SK-N-SH (cell line): ENCODE results near the gene CDH12. TPM values are rescaled to one million over a fixed set of nuclear protein-coding genes. Genes with fewer than 3 reads are reported as not detected.

Experiments
- CTCF ChIA-PET: fragments of 300-600, 350-600 bp; formaldehyde crosslinking; extraction: SDS; loops from one replicate; lab custom pipeline; 2021; lab: Yijun Ruan, JAX
- POLR2A ChIA-PET: fragments of 350-600 bp; sonication (Branson Sonifier 250); formaldehyde crosslinking; extraction: SDS; loops from one replicate; lab custom pipeline; 2020; ENCODE audit warnings: antibody characterized with exemption, inconsistent platforms; lab: Yijun Ruan, JAX
- DNase-seq: peaks from one replicate; pipeline ENCODE4 v3.0.0; 2012
- H2AFZ ChIP-seq: fragments of 200-600 bp; sonication (generic); 2 replicates; pipeline ENCODE4 v1.8.1; 2016; ENCODE audit warnings: antibody characterized with exemption, mild to moderate bottlenecking, low read depth
- H3F3A ChIP-seq: fragments of 200-600 bp; sonication (generic); replicated peaks from 2 replicates; pipeline ENCODE3; 2016; ENCODE audit warnings: antibody characterized with exemption, mild to moderate bottlenecking; ENCODE audit not compliant: insufficient read depth
- H3K27ac ChIP-seq, 2 experiments: fragments of 200-500 bp in 1 of 2; fragments of 200-600 bp in 1 of 2; sonication (Bioruptor generic) in 1 of 2; sonication (generic), shearing (Covaris generic) in 1 of 2; 2 replicates each; pipeline versions ENCODE4 v1.5.1 to v1.6.1; 2014 to 2016; ENCODE audit warnings: low read depth in 2 of 2, inconsistent platforms in 1 of 2, low read length in 1 of 2, mild to moderate bottlenecking in 1 of 2, mixed read lengths in 1 of 2
- H3K27me3 ChIP-seq: fragments of 200-600 bp; sonication (generic), shearing (Covaris generic); 2 replicates; pipeline ENCODE4 v1.6.1; 2016; ENCODE audit warnings: mixed run types; ENCODE audit not compliant: insufficient read depth
- H3K36me3 ChIP-seq, 2 experiments: fragments of 200-500 bp in 1 of 2; fragments of 200-600 bp in 1 of 2; sonication (Bioruptor generic) in 1 of 2; sonication (generic) in 1 of 2; replicated peaks in 1 of 2; 2 replicates each; pipeline versions ENCODE3 to v1.5.1; 2014 to 2016; ENCODE audit warnings: low read length in 1 of 2, mild to moderate bottlenecking in 1 of 2; ENCODE audit not compliant: insufficient read depth in 2 of 2, control insufficient read depth in 1 of 2
- H3K4me1 ChIP-seq, 2 experiments: fragments of 200-500 bp in 1 of 2; fragments of 200-600 bp in 1 of 2; sonication (Bioruptor generic) in 1 of 2; sonication (generic), shearing (Covaris generic) in 1 of 2; 2 replicates each; pipeline versions ENCODE4 v1.5.1 to v1.6.1; 2014 to 2016; ENCODE audit warnings: low read depth in 1 of 2, low read length in 1 of 2, mixed run types in 1 of 2; ENCODE audit not compliant: insufficient read depth in 2 of 2, control insufficient read depth in 1 of 2
- H3K4me2 ChIP-seq: fragments of 200-600 bp; sonication (generic), shearing (Covaris generic); 2 replicates; pipeline ENCODE4 v1.6.1; 2017; ENCODE audit warnings: mixed run types
- H3K4me3 ChIP-seq, 2 experiments: fragments of 200-500 bp in 1 of 2; fragments of 200-600 bp in 1 of 2; sonication (Bioruptor generic) in 1 of 2; sonication (generic), shearing (Covaris generic) in 1 of 2; 2 replicates each; pipeline versions ENCODE4 v1.5.1 to v1.8.1; 2014 to 2016; ENCODE audit warnings: low read depth in 2 of 2, inconsistent platforms in 1 of 2, low read length in 1 of 2, mild to moderate bottlenecking in 1 of 2, mixed read lengths in 1 of 2, moderate library complexity in 1 of 2
- H3K79me2 ChIP-seq: fragments of 200-600 bp; sonication (generic); 2 replicates; pipeline ENCODE4 v1.8.1; 2017; ENCODE audit warnings: mild to moderate bottlenecking; ENCODE audit not compliant: insufficient read depth
- H3K9ac ChIP-seq: fragments of 200-600 bp; sonication (generic); 2 replicates; pipeline ENCODE4 v1.6.1; 2017; ENCODE audit warnings: mixed run types
- H3K9me2 ChIP-seq: fragments of 200-600 bp; sonication (generic); 2 replicates; pipeline ENCODE4 v1.6.1; 2017; ENCODE audit warnings: mixed run types
- H3K9me3 ChIP-seq: fragments of 200-600 bp; sonication (generic); 2 replicates; pipeline ENCODE4 v1.6.1; 2017; ENCODE audit warnings: mixed run types, mild to moderate bottlenecking, moderate library complexity
- H4K20me1 ChIP-seq: fragments of 200-600 bp; sonication (generic); 2 replicates; pipeline ENCODE4 v1.6.1; 2017; ENCODE audit warnings: mild to moderate bottlenecking, mixed run types; ENCODE audit not compliant: insufficient read depth
- CHD2 ChIP-seq: fragments of 150-350 bp; IDR thresholded peaks from 2 replicates; pipeline ENCODE4 v1.6.1; 2018; ENCODE audit warnings: low read length; ENCODE audit not compliant: partially characterized antibody
- FOXM1 ChIP-seq: IDR thresholded peaks from 2 replicates; pipeline ENCODE4 v1.4.0; 2012; ENCODE audit warnings: low read depth, mild to moderate bottlenecking
- GABPA ChIP-seq: IDR thresholded peaks from 2 replicates; pipeline ENCODE4 v1.4.0; 2012; ENCODE audit warnings: low read depth, mild to moderate bottlenecking
- JUND ChIP-seq: IDR thresholded peaks from 2 replicates; pipeline ENCODE4 v1.4.0; 2012
- PBX3 ChIP-seq: IDR thresholded peaks from 2 replicates; pipeline ENCODE4; 2012
- RAD21 ChIP-seq: IDR thresholded peaks from 2 replicates; pipeline ENCODE4 v1.6.1; 2012; ENCODE audit warnings: mild to moderate bottlenecking, low read length
- REST ChIP-seq: IDR thresholded peaks from 2 replicates; pipeline ENCODE4 v1.6.1; 2012; ENCODE audit warnings: mild to moderate bottlenecking, low read depth, low read length, moderate library complexity
- RXRA ChIP-seq: IDR thresholded peaks from 2 replicates; pipeline ENCODE4 v1.4.0; 2012; ENCODE audit warnings: low read depth, mild to moderate bottlenecking, borderline replicate concordance
- SIN3A ChIP-seq: IDR thresholded peaks from 2 replicates; pipeline ENCODE4 v1.6.1; 2012; ENCODE audit warnings: low read depth, mild to moderate bottlenecking, low read length, moderate library complexity, borderline replicate concordance
- USF1 ChIP-seq: IDR thresholded peaks from 2 replicates; pipeline ENCODE4 v1.4.0; 2012; ENCODE audit warnings: low read depth, borderline replicate concordance
- WGBS: methylation state at CpG from one replicate; pipeline ENCODE4 v1.1.6; 2017; ENCODE audit warnings: low lambda C conversion rate; 5-methylcytosine and 5-hydroxymethylcytosine counted together
- polyA plus RNA-seq, 3 experiments: library from polyadenylated mRNA; depleted of rRNA; stranded (reverse); fragments of >200 nt; gene quantifications; 2 replicates each; pipeline ENCODE4 v1.2.3, GENCODE V29; 2012
- TF ChIP-seq, protein P1 (sequence below): fragments of 200-600 bp; sonication (generic); IDR thresholded peaks from 2 replicates; pipeline ENCODE4 v1.6.1; 2017; ENCODE audit warnings: antibody characterized with exemption, mild to moderate bottlenecking, moderate library complexity

Gene CDH12
- polyA plus RNA-seq, 1 of the 3 experiments (the other 2 are of a cell fraction): not detected

DNA sequence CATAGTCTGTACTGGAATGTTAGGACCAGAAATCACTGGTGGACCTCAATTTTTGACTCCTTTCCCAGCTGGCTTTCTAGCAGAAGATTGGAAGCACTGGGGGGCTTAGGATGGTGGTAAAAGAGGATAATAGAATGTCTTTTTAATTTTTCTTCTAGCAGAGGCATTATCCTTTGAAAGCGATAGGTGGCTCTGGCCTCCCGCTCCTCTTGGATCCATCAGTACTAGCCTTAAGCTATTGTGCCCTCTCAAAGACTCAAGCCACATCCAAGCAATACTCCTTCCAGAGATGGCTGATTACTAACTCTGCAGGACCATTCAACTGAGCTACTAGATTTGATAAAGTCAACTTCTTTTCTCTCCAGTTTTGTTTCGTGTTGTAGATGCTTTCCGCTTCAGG is 610.6 kb downstream of the CDH12 start:
- Histone ChIP-seq H4K20me1 (no peaks in the 10 kb centered on the region), H3K9me2 (no peaks in the 10 kb centered on the region), H3K4me3 (no peak overlapping the region), H2AFZ (no peak overlapping the region), H3K27ac (no peak overlapping the region), H3K79me2 (no peaks in the 10 kb centered on the region), H3K36me3 (no peaks in the 10 kb centered on the region), H3F3A (no peaks in the 10 kb centered on the region), H3K4me2 (no peak overlapping the region), H3K9me3 (no peaks in the 10 kb centered on the region), H3K27me3 (peaks cover 7% of the 10 kb centered on the region; the same call in 1 of the 2 replicates), H3K4me1 (no peaks in the 10 kb centered on the region), H3K9ac (no peak overlapping the region)
- ChIA-PET POLR2A (no interaction called here), CTCF (no interaction called here)
- peak; percentile 2 for DNase-seq
- 21% methylated on average over 4 of the region's 4 CpGs for WGBS
- TF ChIP-seq RAD21 (peak; percentile 21; the same call in 1 of the 2 replicates), PBX3 (no peak), CHD2 (no peak), USF1 (no peak), FOXM1 (no peak), JUND (no peak), RXRA (no peak), GABPA (no peak), SIN3A (no peak), REST (no peak)
- TF ChIP-seq, protein P1, sequence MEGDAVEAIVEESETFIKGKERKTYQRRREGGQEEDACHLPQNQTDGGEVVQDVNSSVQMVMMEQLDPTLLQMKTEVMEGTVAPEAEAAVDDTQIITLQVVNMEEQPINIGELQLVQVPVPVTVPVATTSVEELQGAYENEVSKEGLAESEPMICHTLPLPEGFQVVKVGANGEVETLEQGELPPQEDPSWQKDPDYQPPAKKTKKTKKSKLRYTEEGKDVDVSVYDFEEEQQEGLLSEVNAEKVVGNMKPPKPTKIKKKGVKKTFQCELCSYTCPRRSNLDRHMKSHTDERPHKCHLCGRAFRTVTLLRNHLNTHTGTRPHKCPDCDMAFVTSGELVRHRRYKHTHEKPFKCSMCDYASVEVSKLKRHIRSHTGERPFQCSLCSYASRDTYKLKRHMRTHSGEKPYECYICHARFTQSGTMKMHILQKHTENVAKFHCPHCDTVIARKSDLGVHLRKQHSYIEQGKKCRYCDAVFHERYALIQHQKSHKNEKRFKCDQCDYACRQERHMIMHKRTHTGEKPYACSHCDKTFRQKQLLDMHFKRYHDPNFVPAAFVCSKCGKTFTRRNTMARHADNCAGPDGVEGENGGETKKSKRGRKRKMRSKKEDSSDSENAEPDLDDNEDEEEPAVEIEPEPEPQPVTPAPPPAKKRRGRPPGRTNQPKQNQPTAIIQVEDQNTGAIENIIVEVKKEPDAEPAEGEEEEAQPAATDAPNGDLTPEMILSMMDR: peak; percentile 42
